GM23248 (cell line): ENCODE measurements around the gene GOLPH3L.

ENCODE experiments used
- EZH2 ChIP-seq: fragments of 200-600 bp; sonication (generic); IDR thresholded peaks from 2 replicates; pipeline ENCODE4 v1.6.1; 2018; ENCODE audit warnings: antibody characterized with exemption, mild to moderate bottlenecking; ENCODE audit not compliant: insufficient read depth, poor library complexity, severe bottlenecking
- EZH2phosphoT487 ChIP-seq: fragments of 200-600 bp; sonication (generic); IDR thresholded peaks from 2 replicates; pipeline ENCODE4 v1.6.1; 2018; ENCODE audit warnings: antibody characterized with exemption, moderate library complexity, mild to moderate bottlenecking, low read depth; ENCODE audit not compliant: insufficient read depth

GRCh38 chr1:150718225-150718891 lies 21.4 kb upstream of the GOLPH3L start:
- TF ChIP-seq EZH2phosphoT487 = no peak
- no peak for TF ChIP-seq EZH2
